ENCODE results near the gene LAMA1. TPM values are rescaled to one million over a fixed set of nuclear protein-coding genes. Genes with fewer than 3 reads are reported as not detected.

Gene LAMA1
- total RNA-seq, 1 experiment from 2014 or later: not detected

GRCh38 chr18:6971823-6972478 lies 145.6 kb downstream of the LAMA1 start:
- H3K27me3 ChIP-seq (ENCODE audit: insufficient read depth, low read depth): peaks cover 57% of the 10 kb centered on the region; the same call in 1 of the 2 replicates
- TF ChIP-seq CTCF (conservative IDR thresholded peaks at IDR 0.05) (no peak), EZH2 (IDR thresholded peaks at IDR 0.05; ENCODE audit: low read depth) (no peak)
- POLR2A ChIA-PET (ENCODE audit: unreplicated experiment): no interaction called here

GRCh38 chr18:6963452-6964097 lies 154.0 kb downstream of the LAMA1 start:
- no peak for DNase-seq
- intact Hi-C loops (cut with micrococcal nuclease; ENCODE audit: unreplicated experiment): no loop called here
- no peak overlapping the region for H2AFZ ChIP-seq
- H3K9me2 ChIP-seq (ENCODE audit: insufficient read depth): no peaks in the 10 kb centered on the region
- no peak overlapping the region for H3K27ac ChIP-seq
- no peaks in the 10 kb centered on the region for H3K9me3 ChIP-seq (ENCODE audit: insufficient read depth, low read depth)
- no peaks in the 10 kb centered on the region for H4K20me1 ChIP-seq (ENCODE audit: insufficient read depth)
- ChIA-PET CTCF (no interaction called here), POLR2A (ENCODE audit: unreplicated experiment) (no interaction called here)
- H3K27me3 ChIP-seq (ENCODE audit: insufficient read depth, low read depth): peaks cover 57% of the 10 kb centered on the region
- no peaks in the 10 kb centered on the region for H3K36me3 ChIP-seq (ENCODE audit: low read depth)
- no peaks in the 10 kb centered on the region for H3K79me2 ChIP-seq (ENCODE audit: low read depth)
- no TSS peak for BruUV-seq (replicated peaks)
- H3K4me2 ChIP-seq: no peak overlapping the region
- H3F3A ChIP-seq (ENCODE audit: insufficient read depth, low read depth): no peaks in the 10 kb centered on the region
- no peak for TF ChIP-seq EZH2 (IDR thresholded peaks at IDR 0.05; ENCODE audit: low read depth)
- no peak for TF ChIP-seq CTCF (conservative IDR thresholded peaks at IDR 0.05)
- H3K4me1 ChIP-seq (replicated peaks; ENCODE audit: insufficient read depth): no peaks in the 10 kb centered on the region
- H3K4me3 ChIP-seq: no peak overlapping the region

More at GRCh38 chr18:6971823-6972478, 145.6 kb downstream of the LAMA1 start:
- Histone ChIP-seq H3F3A (ENCODE audit: insufficient read depth, low read depth) (no peaks in the 10 kb centered on the region), H3K4me3 (no peak overlapping the region), H3K9me3 (ENCODE audit: insufficient read depth, low read depth) (no peaks in the 10 kb centered on the region), H3K79me2 (ENCODE audit: low read depth) (no peaks in the 10 kb centered on the region), H2AFZ (no peak overlapping the region), H3K27ac (no peak overlapping the region), H3K36me3 (ENCODE audit: low read depth) (no peaks in the 10 kb centered on the region), H3K4me2 (no peak overlapping the region), H3K9me2 (ENCODE audit: insufficient read depth) (no peaks in the 10 kb centered on the region), H3K4me1 (replicated peaks; ENCODE audit: insufficient read depth) (no peaks in the 10 kb centered on the region), H4K20me1 (ENCODE audit: insufficient read depth) (no peaks in the 10 kb centered on the region)
- no TSS peak for BruUV-seq (replicated peaks)
- DNase-seq: no peak
- intact Hi-C loops (cut with micrococcal nuclease; ENCODE audit: unreplicated experiment): no loop called here
- CTCF ChIA-PET: no interaction called here

- Histone ChIP-seq H4K20me1 (ENCODE audit: insufficient read depth) (no peaks in the 10 kb centered on the region), H3K27me3 (ENCODE audit: insufficient read depth, low read depth) (peaks cover 59% of the 10 kb centered on the region), H3K4me2 (no peak overlapping the region), H3K79me2 (ENCODE audit: low read depth) (no peaks in the 10 kb centered on the region), H2AFZ (no peak overlapping the region), H3K36me3 (ENCODE audit: low read depth) (no peaks in the 10 kb centered on the region), H3K9me3 (ENCODE audit: insufficient read depth, low read depth) (no peaks in the 10 kb centered on the region), H3K4me1 (replicated peaks; ENCODE audit: insufficient read depth) (no peaks in the 10 kb centered on the region), H3F3A (ENCODE audit: insufficient read depth, low read depth) (no peaks in the 10 kb centered on the region), H3K4me3 (no peak overlapping the region), H3K27ac (no peak overlapping the region), H3K9me2 (ENCODE audit: insufficient read depth) (no peaks in the 10 kb centered on the region)
- intact Hi-C loops (cut with micrococcal nuclease; ENCODE audit: unreplicated experiment): no loop called here
- CTCF ChIA-PET: no interaction called here
- no TSS peak for BruUV-seq (replicated peaks)
- no peak for DNase-seq
- POLR2A ChIA-PET (ENCODE audit: unreplicated experiment): no interaction called here
- TF ChIP-seq CTCF (conservative IDR thresholded peaks at IDR 0.05) (no peak), EZH2 (IDR thresholded peaks at IDR 0.05; ENCODE audit: low read depth) (no peak)
These were observed 154.8 kb downstream of the LAMA1 start for GRCh38 chr18:6962571-6963451.
